ENCODE data around the gene DMRTB1.

Gene DMRTB1

GRCh38 chr1:53502641-53503432, 43.6 kb downstream of the DMRTB1 start:
- H3K36me3 ChIP-seq (replicated peaks; ENCODE audit: low read depth, low read length) = no peaks in the 10 kb centered on the region
- no peaks in the 10 kb centered on the region for H3K9me3 ChIP-seq (ENCODE audit: insufficient read depth, low read length)
- no peak for TF ChIP-seq CTCF (IDR thresholded peaks at IDR 0.05; ENCODE audit: low read depth, low read length)
- TF ChIP-seq EZH2phosphoT487 (IDR thresholded peaks at IDR 0.05; ENCODE audit: low read depth) = no peak
- no peaks in the 10 kb centered on the region for H3K4me1 ChIP-seq (ENCODE audit: low read length)
- H4K20me1 ChIP-seq (ENCODE audit: insufficient read depth, low read length) = no peaks in the 10 kb centered on the region
- H3K9ac ChIP-seq (ENCODE audit: low read length) = no peak overlapping the region
- H2AFZ ChIP-seq (ENCODE audit: low read depth, low read length) = no peak overlapping the region
- H3K27me3 ChIP-seq (ENCODE audit: low read depth, low read length) = no peaks in the 10 kb centered on the region
- H3K27ac ChIP-seq (ENCODE audit: low read length) = no peak overlapping the region
- H3K79me2 ChIP-seq (ENCODE audit: low read length) = no peaks in the 10 kb centered on the region
- H3K4me2 ChIP-seq (ENCODE audit: low read length) = no peak overlapping the region
- no peak overlapping the region for H3K4me3 ChIP-seq (ENCODE audit: low read length)

GRCh38 chr1:53503433-53504217, 44.4 kb downstream of the DMRTB1 start:
- TF ChIP-seq CTCF (IDR thresholded peaks at IDR 0.05; ENCODE audit: low read depth, low read length) = no peak
- TF ChIP-seq EZH2phosphoT487 (IDR thresholded peaks at IDR 0.05; ENCODE audit: low read depth) = no peak
- Histone ChIP-seq H3K79me2 (ENCODE audit: low read length) (no peaks in the 10 kb centered on the region), H3K9me3 (ENCODE audit: insufficient read depth, low read length) (no peaks in the 10 kb centered on the region), H3K36me3 (replicated peaks; ENCODE audit: low read depth, low read length) (no peaks in the 10 kb centered on the region), H4K20me1 (ENCODE audit: insufficient read depth, low read length) (no peaks in the 10 kb centered on the region), H3K4me1 (ENCODE audit: low read length) (no peaks in the 10 kb centered on the region), H3K27me3 (ENCODE audit: low read depth, low read length) (no peaks in the 10 kb centered on the region), H3K4me3 (ENCODE audit: low read length) (no peak overlapping the region), H3K27ac (ENCODE audit: low read length) (no peak overlapping the region), H2AFZ (ENCODE audit: low read depth, low read length) (no peak overlapping the region), H3K4me2 (ENCODE audit: low read length) (no peak overlapping the region), H3K9ac (ENCODE audit: low read length) (no peak overlapping the region)

GRCh38 chr1:53504901-53505300, 45.7 kb downstream of the DMRTB1 start:
- TF ChIP-seq EZH2phosphoT487 (IDR thresholded peaks at IDR 0.05; ENCODE audit: low read depth) (no peak), CTCF (IDR thresholded peaks at IDR 0.05; ENCODE audit: low read depth, low read length) (no peak)
- Histone ChIP-seq H3K9ac (ENCODE audit: low read length) (no peak overlapping the region), H3K27ac (ENCODE audit: low read length) (no peak overlapping the region), H3K4me1 (ENCODE audit: low read length) (no peaks in the 10 kb centered on the region), H3K4me3 (ENCODE audit: low read length) (no peak overlapping the region), H3K36me3 (replicated peaks; ENCODE audit: low read depth, low read length) (no peaks in the 10 kb centered on the region), H3K9me3 (ENCODE audit: insufficient read depth, low read length) (no peaks in the 10 kb centered on the region), H2AFZ (ENCODE audit: low read depth, low read length) (no peak overlapping the region), H4K20me1 (ENCODE audit: insufficient read depth, low read length) (no peaks in the 10 kb centered on the region), H3K4me2 (ENCODE audit: low read length) (no peak overlapping the region), H3K79me2 (ENCODE audit: low read length) (no peaks in the 10 kb centered on the region), H3K27me3 (ENCODE audit: low read depth, low read length) (no peaks in the 10 kb centered on the region)

- Histone ChIP-seq H3K9ac (ENCODE audit: low read length) (no peak overlapping the region), H4K20me1 (ENCODE audit: insufficient read depth, low read length) (no peaks in the 10 kb centered on the region), H3K9me3 (ENCODE audit: insufficient read depth, low read length) (no peaks in the 10 kb centered on the region), H3K4me3 (ENCODE audit: low read length) (no peak overlapping the region), H3K27me3 (ENCODE audit: low read depth, low read length) (no peaks in the 10 kb centered on the region), H2AFZ (ENCODE audit: low read depth, low read length) (no peak overlapping the region), H3K79me2 (ENCODE audit: low read length) (no peaks in the 10 kb centered on the region), H3K4me2 (ENCODE audit: low read length) (no peak overlapping the region), H3K27ac (ENCODE audit: low read length) (no peak overlapping the region), H3K36me3 (replicated peaks; ENCODE audit: low read depth, low read length) (no peaks in the 10 kb centered on the region), H3K4me1 (ENCODE audit: low read length) (no peaks in the 10 kb centered on the region)
- TF ChIP-seq EZH2phosphoT487 (IDR thresholded peaks at IDR 0.05; ENCODE audit: low read depth) = no peak
- TF ChIP-seq CTCF (IDR thresholded peaks at IDR 0.05; ENCODE audit: low read depth, low read length) = no peak
Observed at GRCh38 chr1:53505401-53505800, 46.2 kb downstream of the DMRTB1 start.
